SK-N-MC (cell line): ENCODE results near the gene CAMK2N2.

ENCODE experiments used
- DNase-seq: peaks from one replicate; pipeline ENCODE4 v3.0.0-alpha.2; 2011; ENCODE audit warnings: low read depth, low spot score
- H3K27ac ChIP-seq: fragments of 200-600 bp; sonication (generic); 2 replicates; pipeline ENCODE4 v1.5.1; 2016; ENCODE audit warnings: mixed run types
- H3K36me3 ChIP-seq: fragments of 200-600 bp; sonication (generic); 2 replicates; pipeline ENCODE4 v1.6.1; 2017; ENCODE audit warnings: antibody characterized with exemption, low read length, mixed read lengths; ENCODE audit not compliant: insufficient read depth
- H3K4me3 ChIP-seq: fragments of 200-600 bp; sonication (generic); 2 replicates; pipeline ENCODE4 v1.5.1; 2016
- H3K9ac ChIP-seq: fragments of 200-600 bp; sonication (generic); 2 replicates; pipeline ENCODE4 v1.8.0; 2017; ENCODE audit warnings: mixed run types, mixed read lengths; ENCODE audit not compliant: insufficient read length
- H3K9me3 ChIP-seq: fragments of 200-600 bp; sonication (generic); 2 replicates; pipeline ENCODE4 v1.6.1; 2017; ENCODE audit warnings: low read depth, mild to moderate bottlenecking, antibody characterized with exemption, low read length, moderate library complexity, mixed read lengths
- EZH2 ChIP-seq: fragments of 200-600 bp; sonication (generic); IDR thresholded peaks from one replicate; pipeline ENCODE4 v1.6.1; 2017; ENCODE audit warnings: antibody characterized with exemption
- FOXP2 ChIP-seq: optimal IDR thresholded peaks from 2 replicates; pipeline ENCODE3; 2011; ENCODE audit warnings: mild to moderate bottlenecking, moderate library complexity; ENCODE audit not compliant: insufficient read depth; ENCODE audit errors: extremely low read length, control extremely low read depth
- POLR2AphosphoS5 ChIP-seq: IDR thresholded peaks from 2 replicates; pipeline ENCODE4 v1.6.1; 2012; ENCODE audit warnings: mild to moderate bottlenecking, low read depth, low read length, borderline replicate concordance

CAMK2N2 gene

GRCh38 chr3:184298759-184299487 is 37.6 kb upstream of the CAMK2N2 start, which contains the start of gene PSMD2:
Gene PSMD2 (plus strand): TSS chr3:184299241. CDS start chr3:184299267, 26 bp downstream.
- TF ChIP-seq EZH2 (no peak), POLR2AphosphoS5 (peak; percentile 91), FOXP2 (peak; percentile 80)

GRCh38 chr3:184296616-184297015 is 35.3 kb upstream of the CAMK2N2 start:
- Histone ChIP-seq H3K27ac (no peak overlapping the region), H3K36me3 (peaks cover 18% of the 10 kb centered on the region), H3K9me3 (no peaks in the 10 kb centered on the region), H3K9ac (no peak overlapping the region), H3K4me3 (no peak overlapping the region)
- TF ChIP-seq FOXP2, result no peak
- no peak for TF ChIP-seq POLR2AphosphoS5
- TF ChIP-seq EZH2, result no peak
- no peak for DNase-seq

More at GRCh38 chr3:184298759-184299487, 37.6 kb upstream of the CAMK2N2 start, which contains the start of gene PSMD2:
- Histone ChIP-seq H3K36me3 (peaks cover 41% of the 10 kb centered on the region), H3K4me3 (peak within 1 kb of the TSS; percentile 84), H3K9ac (peak within 1 kb of the TSS; percentile 91), H3K9me3 (no peaks in the 10 kb centered on the region), H3K27ac (peak within 1 kb of the TSS; percentile 29; the same call in 1 of the 2 replicates)
- DNase-seq, result peak; percentile 76

- no peak for DNase-seq
- no peak overlapping the region for H3K27ac ChIP-seq
- H3K36me3 ChIP-seq, result peaks cover 10% of the 10 kb centered on the region
- no peak overlapping the region for H3K9ac ChIP-seq
- H3K4me3 ChIP-seq, result no peak overlapping the region
- no peaks in the 10 kb centered on the region for H3K9me3 ChIP-seq
- TF ChIP-seq POLR2AphosphoS5, result no peak
- no peak for TF ChIP-seq EZH2
- no peak for TF ChIP-seq FOXP2
Measured at GRCh38 chr3:184295771-184296170, 34.4 kb upstream of the CAMK2N2 start.

GRCh38 chr3:184291738-184292445 is 30.5 kb upstream of the CAMK2N2 start:
- H3K4me3 ChIP-seq, result no peak overlapping the region
- H3K36me3 ChIP-seq, result no peaks in the 10 kb centered on the region
- no peaks in the 10 kb centered on the region for H3K9me3 ChIP-seq
- no peak for DNase-seq
- TF ChIP-seq POLR2AphosphoS5, result no peak
- no peak for TF ChIP-seq EZH2
- no peak for TF ChIP-seq FOXP2
- H3K9ac ChIP-seq, result no peak overlapping the region
- no peak overlapping the region for H3K27ac ChIP-seq

GRCh38 chr3:184291044-184291737 is 29.8 kb upstream of the CAMK2N2 start:
- Histone ChIP-seq H3K9me3 (no peaks in the 10 kb centered on the region), H3K9ac (no peak overlapping the region), H3K27ac (no peak overlapping the region), H3K4me3 (no peak overlapping the region), H3K36me3 (no peaks in the 10 kb centered on the region)
- TF ChIP-seq FOXP2 (no peak), EZH2 (no peak), POLR2AphosphoS5 (no peak)
- no peak for DNase-seq

GRCh38 chr3:184290331-184290730 is 29.0 kb upstream of the CAMK2N2 start:
- Histone ChIP-seq H3K27ac (no peak overlapping the region), H3K36me3 (no peaks in the 10 kb centered on the region), H3K9ac (no peak overlapping the region), H3K4me3 (no peak overlapping the region), H3K9me3 (no peaks in the 10 kb centered on the region)
- DNase-seq, result no peak
- TF ChIP-seq POLR2AphosphoS5 (no peak), FOXP2 (no peak), EZH2 (no peak)

GRCh38 chr3:184289426-184289938 is 28.1 kb upstream of the CAMK2N2 start:
- Histone ChIP-seq H3K36me3 (no peaks in the 10 kb centered on the region), H3K4me3 (no peak overlapping the region), H3K9me3 (no peaks in the 10 kb centered on the region), H3K9ac (no peak overlapping the region), H3K27ac (no peak overlapping the region)
- no peak for TF ChIP-seq POLR2AphosphoS5
- TF ChIP-seq EZH2, result no peak
- TF ChIP-seq FOXP2, result no peak
- DNase-seq, result no peak

- H3K36me3 ChIP-seq, result no peaks in the 10 kb centered on the region
- H3K9me3 ChIP-seq, result no peaks in the 10 kb centered on the region
- TF ChIP-seq POLR2AphosphoS5, result no peak
- no peak for TF ChIP-seq FOXP2
- TF ChIP-seq EZH2, result no peak
- peak; percentile 51 for DNase-seq
- no peak overlapping the region for H3K4me3 ChIP-seq
- H3K27ac ChIP-seq, result no peak overlapping the region
- no peak overlapping the region for H3K9ac ChIP-seq
Measured at GRCh38 chr3:184284696-184285095, 23.3 kb upstream of the CAMK2N2 start.
